AG09319 (cell line): ENCODE data around the gene RAB1B.

ENCODE experiments used
- DNase-seq: peaks from one replicate; pipeline ENCODE4 v3.0.0-alpha.2; 2010; ENCODE audit warnings: low read depth; ENCODE audit errors: extremely low read depth
- TF ChIP-seq, protein P1 (sequence below): IDR thresholded peaks from 2 replicates; pipeline ENCODE4 v1.5.1; 2011; ENCODE audit warnings: low read depth, mild to moderate bottlenecking, inconsistent platforms, low read length, moderate library complexity

Gene RAB1B

DNA sequence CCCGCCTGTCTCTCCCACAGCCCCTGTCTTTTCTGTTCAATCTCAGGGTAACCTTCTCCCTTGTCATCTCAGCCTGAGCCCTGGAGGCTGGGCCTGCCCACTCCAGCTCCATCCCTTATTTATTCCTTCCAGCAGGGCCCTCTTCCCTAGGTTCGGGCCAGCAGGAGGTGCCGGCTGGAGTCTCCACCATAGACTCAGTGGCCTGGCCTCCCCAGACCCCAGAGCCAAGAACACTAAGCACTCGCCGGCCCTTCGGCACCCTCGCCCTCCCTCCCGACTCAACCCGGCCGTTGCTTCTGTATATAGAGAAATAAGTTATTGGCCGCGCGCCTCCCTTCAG lies 1.4 kb upstream of the RAB1B start:
- TF ChIP-seq, protein P1, sequence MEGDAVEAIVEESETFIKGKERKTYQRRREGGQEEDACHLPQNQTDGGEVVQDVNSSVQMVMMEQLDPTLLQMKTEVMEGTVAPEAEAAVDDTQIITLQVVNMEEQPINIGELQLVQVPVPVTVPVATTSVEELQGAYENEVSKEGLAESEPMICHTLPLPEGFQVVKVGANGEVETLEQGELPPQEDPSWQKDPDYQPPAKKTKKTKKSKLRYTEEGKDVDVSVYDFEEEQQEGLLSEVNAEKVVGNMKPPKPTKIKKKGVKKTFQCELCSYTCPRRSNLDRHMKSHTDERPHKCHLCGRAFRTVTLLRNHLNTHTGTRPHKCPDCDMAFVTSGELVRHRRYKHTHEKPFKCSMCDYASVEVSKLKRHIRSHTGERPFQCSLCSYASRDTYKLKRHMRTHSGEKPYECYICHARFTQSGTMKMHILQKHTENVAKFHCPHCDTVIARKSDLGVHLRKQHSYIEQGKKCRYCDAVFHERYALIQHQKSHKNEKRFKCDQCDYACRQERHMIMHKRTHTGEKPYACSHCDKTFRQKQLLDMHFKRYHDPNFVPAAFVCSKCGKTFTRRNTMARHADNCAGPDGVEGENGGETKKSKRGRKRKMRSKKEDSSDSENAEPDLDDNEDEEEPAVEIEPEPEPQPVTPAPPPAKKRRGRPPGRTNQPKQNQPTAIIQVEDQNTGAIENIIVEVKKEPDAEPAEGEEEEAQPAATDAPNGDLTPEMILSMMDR = no peak; the same call in 1 of the 2 replicates
- DNase-seq = no peak

DNA sequence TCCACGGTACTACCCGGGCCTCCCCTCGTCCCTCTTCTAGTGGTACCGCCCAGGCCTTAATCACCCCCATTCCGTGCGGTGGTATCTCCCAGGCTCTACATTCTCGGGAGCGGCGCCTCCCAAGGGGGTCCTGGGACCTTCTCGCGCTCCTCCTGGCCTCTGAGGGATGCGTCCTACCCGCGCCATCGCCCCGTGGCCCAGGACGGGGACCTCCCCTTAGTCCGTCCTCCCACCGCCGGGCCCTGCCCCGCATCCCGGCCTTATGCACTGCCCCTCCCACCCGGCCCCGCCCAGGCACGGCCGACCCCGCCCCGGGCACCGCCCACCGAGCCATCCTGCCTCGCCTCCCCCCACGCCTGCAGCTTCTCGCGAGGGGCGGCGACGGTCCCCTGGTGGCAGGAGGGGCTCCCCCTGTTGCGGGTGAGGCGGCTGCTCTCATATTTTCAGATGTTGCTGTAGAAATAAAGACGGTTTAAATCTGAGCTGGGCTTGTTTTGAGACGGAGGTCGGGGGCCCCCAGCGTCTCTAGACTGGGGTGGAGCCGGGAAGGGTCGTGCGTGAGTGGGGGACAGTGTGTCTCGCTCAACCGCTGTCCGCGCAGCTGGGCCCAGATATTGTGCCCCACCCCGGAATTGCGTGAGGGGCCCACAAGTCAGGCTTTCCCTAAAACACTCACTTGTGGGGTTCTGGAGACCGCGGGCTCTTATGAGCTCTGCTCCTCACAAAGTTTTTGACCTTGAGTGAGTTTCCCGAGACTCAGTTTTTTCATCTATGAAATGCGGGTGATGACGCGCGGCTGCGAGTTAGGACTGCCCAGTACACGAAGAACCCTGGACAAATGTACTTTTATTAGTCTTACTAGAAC lies 828 bp upstream of the RAB1B start:
- peak; percentile 74 for DNase-seq
- TF ChIP-seq, protein P1 = no peak; the same call in 1 of the 2 replicates

DNA sequence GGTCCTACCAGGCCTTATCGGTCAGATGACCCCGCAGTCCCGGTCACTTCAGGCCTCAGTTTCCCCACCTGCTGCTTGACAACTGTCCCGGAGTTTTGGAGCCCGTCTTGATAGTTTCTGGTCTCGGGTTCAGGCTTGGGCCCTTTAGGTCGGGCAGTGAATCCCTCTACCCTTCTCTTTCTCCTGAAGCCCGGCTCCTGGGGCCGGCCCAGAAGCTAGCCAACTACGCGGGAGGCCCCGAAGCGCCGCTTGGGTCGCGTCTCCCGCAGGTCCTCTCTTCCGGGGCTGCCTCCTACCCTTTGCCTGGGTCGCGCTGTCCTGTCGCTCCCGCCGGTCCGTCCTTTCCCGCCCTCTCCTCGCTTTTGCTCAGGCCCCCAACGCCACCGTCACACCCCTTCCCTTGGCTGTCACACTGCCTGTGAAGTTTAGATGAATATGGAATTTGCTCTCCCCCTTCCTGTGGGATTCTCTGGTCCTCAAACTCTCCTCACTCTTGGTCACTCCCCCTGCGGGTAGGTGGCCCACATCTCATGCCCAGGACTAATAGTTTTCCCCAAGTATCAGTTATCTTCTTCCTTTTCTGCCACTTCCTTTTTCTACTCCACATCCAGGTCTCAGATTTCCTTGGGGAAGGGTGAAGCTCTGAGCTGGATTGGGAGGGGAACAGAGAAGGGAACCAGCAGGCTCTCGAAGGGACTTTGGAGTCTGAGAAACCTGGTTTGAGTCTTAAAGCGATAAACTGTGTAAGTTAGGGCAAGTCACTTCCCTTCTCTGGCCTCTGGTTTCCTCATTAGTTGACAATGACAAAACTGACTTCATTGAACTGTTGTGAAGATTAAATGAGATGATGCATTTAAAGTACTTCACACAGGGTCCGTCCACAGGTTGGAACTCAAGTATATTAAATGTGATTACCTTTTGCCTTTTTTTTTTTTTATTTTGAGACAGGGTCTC lies 790 bp downstream of the RAB1B start:
- DNase-seq = no peak
- TF ChIP-seq, protein P1 = peak; percentile 35

DNA sequence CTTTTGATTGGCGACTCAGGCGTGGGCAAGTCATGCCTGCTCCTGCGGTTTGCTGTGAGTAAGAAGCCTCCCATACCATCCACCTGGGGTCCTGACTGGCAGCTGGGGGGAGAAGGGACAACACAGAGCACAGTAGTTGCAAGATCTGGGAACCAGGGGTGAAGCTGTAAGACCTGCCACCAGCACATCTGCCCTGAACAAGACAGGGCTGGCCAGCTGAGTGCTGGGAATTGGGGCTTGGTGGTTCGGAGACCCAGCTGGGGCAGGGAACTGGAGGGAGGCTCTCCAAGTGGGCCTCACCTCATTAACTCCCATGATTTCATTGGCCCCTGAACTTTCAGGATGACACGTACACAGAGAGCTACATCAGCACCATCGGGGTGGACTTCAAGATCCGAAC lies 3.4 kb downstream of the RAB1B start:
- TF ChIP-seq, protein P1 = no peak
- DNase-seq = no peak

DNA sequence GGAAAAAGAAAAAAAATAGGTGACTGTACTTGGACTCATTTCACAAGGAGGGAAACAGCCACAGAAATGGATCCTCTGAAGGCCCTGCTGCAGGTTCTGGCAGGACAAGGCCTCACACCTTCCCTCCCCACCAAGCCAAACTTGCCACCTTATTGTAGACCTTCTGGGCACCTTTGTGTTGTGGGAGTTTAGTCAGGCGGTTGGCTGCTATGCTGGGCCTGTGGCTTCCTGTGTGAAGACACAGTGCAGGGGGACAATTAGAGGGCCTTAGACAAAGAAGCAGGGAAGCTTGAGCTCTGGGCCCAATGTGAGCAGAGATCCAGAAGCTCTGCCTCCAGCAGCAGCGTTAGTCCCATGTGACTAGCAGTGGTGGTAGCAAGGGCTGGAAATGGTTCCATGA lies 4.2 kb downstream of the RAB1B start:
- TF ChIP-seq, protein P1 = no peak
- DNase-seq = no peak

DNA sequence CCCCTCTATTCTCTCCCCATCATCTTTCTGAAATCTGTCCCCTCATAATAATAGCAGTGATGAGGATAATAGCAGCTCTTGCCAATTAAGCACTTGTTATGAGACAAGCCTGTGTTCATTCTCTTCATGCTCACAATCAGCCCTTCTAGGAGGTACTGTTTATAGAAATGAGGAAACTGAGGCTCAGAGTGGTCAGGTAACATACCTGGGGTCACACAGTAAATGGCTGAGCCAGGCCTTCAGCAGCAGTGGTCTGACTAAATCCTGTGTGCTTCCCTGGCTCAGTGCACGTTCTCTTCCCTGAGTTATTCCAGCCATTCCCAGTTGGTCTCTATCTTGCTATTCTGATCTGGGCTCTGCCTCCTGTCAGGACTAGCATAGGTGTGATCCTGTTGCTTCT lies 5.8 kb downstream of the RAB1B start:
- no peak for DNase-seq
- TF ChIP-seq, protein P1 = no peak

DNA sequence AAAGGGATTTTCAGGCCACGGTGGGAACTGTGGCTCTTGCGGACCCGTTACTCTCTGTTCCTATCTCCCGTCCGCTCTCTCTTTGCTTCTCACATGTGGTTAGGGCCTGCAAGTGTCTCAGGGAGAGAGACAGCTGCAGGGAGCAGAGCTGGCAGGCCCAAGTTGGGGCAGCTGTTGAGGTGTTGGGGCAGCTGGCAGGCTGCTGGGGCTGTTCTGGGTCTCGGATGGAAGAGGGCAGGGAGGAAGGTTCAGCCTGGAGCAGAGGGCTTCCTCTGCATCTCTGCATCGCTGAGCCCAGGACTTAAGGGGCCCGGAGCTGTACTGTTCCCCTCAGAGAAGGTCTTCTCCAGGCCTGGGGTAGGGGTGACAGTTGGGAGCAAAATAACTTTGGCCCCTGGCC lies 7.0 kb downstream of the RAB1B start:
- DNase-seq = no peak
- TF ChIP-seq, protein P1 = no peak
